ENCODE results near the gene ESPL1. TPM values are rescaled to one million over a fixed set of nuclear protein-coding genes. Genes with fewer than 3 reads are reported as not detected.

Gene ESPL1
- total RNA-seq, 2 donors from 2014 or later = 0.55 to 6.1 TPM

DNA sequence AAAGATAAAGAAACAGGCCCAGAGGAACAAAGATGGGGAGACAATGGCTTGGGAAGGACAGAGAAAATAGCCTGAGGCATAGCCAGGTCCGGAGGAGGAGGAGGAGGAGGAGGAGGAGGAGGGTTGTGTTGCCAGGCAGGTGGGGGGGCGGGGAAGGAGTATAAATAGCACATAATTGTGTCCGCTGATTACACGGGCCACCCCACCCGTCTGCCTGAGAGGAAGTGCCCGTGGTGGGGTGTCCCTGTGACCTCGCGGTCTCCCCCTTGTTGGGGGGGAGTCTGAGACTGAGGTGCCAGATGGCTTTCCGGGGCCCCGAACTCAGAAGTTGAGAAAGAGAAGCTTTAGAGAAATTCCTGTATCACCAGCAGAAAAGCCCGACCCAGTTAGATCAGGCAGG is 69.9 kb downstream of the ESPL1 start:
- WGBS = 23% methylated on average over 11 of the region's 11 CpGs
- Histone ChIP-seq H3K4me1 (replicated peaks) (no peaks in the 10 kb centered on the region), H3K27ac (no peak overlapping the region), H3K36me3 (no peaks in the 10 kb centered on the region), H3K27me3 (replicated peaks; ENCODE audit: insufficient read depth) (peaks cover 10% of the 10 kb centered on the region), H3K9me3 (no peaks in the 10 kb centered on the region), H3K4me3 (no peak overlapping the region)
- no peak for DNase-seq (ENCODE audit: low spot score)
- TF ChIP-seq, protein P1, sequence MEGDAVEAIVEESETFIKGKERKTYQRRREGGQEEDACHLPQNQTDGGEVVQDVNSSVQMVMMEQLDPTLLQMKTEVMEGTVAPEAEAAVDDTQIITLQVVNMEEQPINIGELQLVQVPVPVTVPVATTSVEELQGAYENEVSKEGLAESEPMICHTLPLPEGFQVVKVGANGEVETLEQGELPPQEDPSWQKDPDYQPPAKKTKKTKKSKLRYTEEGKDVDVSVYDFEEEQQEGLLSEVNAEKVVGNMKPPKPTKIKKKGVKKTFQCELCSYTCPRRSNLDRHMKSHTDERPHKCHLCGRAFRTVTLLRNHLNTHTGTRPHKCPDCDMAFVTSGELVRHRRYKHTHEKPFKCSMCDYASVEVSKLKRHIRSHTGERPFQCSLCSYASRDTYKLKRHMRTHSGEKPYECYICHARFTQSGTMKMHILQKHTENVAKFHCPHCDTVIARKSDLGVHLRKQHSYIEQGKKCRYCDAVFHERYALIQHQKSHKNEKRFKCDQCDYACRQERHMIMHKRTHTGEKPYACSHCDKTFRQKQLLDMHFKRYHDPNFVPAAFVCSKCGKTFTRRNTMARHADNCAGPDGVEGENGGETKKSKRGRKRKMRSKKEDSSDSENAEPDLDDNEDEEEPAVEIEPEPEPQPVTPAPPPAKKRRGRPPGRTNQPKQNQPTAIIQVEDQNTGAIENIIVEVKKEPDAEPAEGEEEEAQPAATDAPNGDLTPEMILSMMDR (IDR thresholded peaks at IDR 0.05) = no peak
- no peak for TF ChIP-seq POLR2AphosphoS5 (IDR thresholded peaks at IDR 0.05)
- TF ChIP-seq POLR2A (IDR thresholded peaks at IDR 0.05) = no peak
- intact Hi-C loops (cut with DNase I) = no loop called here

DNA sequence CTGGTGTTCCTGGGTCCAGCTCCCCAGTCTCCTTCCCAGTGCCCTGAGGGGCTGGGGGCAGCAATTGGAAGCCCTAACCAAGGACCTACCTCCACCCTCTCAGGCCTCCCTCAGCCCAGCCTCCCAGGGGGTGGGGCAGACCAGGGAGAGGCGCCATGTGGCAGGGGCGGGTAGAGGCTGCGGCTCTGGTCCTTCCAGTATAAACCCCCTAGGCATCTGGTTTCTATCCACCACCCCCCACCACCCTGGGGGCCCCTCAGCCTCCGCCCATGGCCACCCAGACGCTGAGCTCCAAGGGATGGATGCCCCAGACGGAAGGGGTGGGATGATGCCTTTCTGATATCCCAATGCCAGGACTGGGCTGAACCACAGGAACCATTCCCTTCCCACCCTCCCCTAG is 70.8 kb downstream of the ESPL1 start:
- peaks cover 10% of the 10 kb centered on the region for H3K27me3 ChIP-seq (replicated peaks; ENCODE audit: insufficient read depth)
- 27% methylated on average over 6 of the region's 6 CpGs for WGBS

DNA sequence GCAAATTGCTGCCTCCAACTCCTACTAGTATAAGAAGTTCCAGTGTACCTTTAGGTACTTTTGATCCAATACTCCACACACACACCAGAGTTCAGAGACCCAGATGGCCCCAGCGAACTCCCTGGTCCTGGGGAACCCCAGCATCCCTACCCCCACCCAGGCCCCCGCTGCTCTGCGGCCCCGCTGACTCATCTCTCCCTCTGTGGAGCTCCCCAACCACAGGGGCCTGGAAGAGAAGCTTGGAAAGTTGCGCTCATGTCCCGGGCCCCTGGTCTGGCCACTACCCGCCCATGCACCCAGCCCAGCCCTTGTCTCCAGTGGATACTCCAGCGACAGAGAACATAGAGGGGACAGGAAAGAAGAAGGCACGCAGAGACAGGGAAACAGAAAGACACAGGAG is 72.3 kb downstream of the ESPL1 start:
- Histone ChIP-seq H3K36me3 (no peaks in the 10 kb centered on the region), H3K4me1 (replicated peaks) (no peaks in the 10 kb centered on the region), H3K9me3 (no peaks in the 10 kb centered on the region), H3K27ac (no peak overlapping the region), H3K27me3 (replicated peaks; ENCODE audit: insufficient read depth) (peaks cover 10% of the 10 kb centered on the region), H3K4me3 (no peak overlapping the region)
- DNase-seq (ENCODE audit: low spot score) = no peak
- intact Hi-C loops (cut with DNase I) = no loop called here
- no peak for TF ChIP-seq POLR2A (IDR thresholded peaks at IDR 0.05)
- TF ChIP-seq, protein P1 (IDR thresholded peaks at IDR 0.05) = no peak
- TF ChIP-seq POLR2AphosphoS5 (IDR thresholded peaks at IDR 0.05) = no peak
- 86% methylated on average over 9 of the region's 9 CpGs for WGBS

More for the DNA sequence above, 70.8 kb downstream of the ESPL1 start:
- TF ChIP-seq, protein P1 (IDR thresholded peaks at IDR 0.05) = no peak
- TF ChIP-seq POLR2AphosphoS5 (IDR thresholded peaks at IDR 0.05) = no peak
- TF ChIP-seq POLR2A (IDR thresholded peaks at IDR 0.05) = no peak
- H3K36me3 ChIP-seq = no peaks in the 10 kb centered on the region
- no peaks in the 10 kb centered on the region for H3K4me1 ChIP-seq (replicated peaks)
- no peak for DNase-seq (ENCODE audit: low spot score)
- no peaks in the 10 kb centered on the region for H3K9me3 ChIP-seq
- no peak overlapping the region for H3K27ac ChIP-seq
- no peak overlapping the region for H3K4me3 ChIP-seq
- intact Hi-C loops (cut with DNase I) = no loop called here

Other genes starting within 250 kb of the ESPL1 start
- gene TNS2, start 218.2 kb upstream of the ESPL1 start, total RNA-seq = 100 to 1,000 TPM in 1 of 2 donors, 10 to 100 TPM in 1; 66.5 to 180 TPM
- 10 to 100 TPM; 38.7 to 54.4 TPM for gene SPRYD3, start 188.9 kb upstream of the ESPL1 start, total RNA-seq
- gene IGFBP6, start 170.6 kb upstream of the ESPL1 start, total RNA-seq = 100 to 1,000 TPM; 189 to 532 TPM
- under 1 TPM; 0.14 to 0.28 TPM for gene SOAT2, start 164.8 kb upstream of the ESPL1 start, total RNA-seq
- gene ZNF740, start 87.6 kb upstream of the ESPL1 start, total RNA-seq = 10 to 100 TPM; 17.0 to 19.1 TPM
- 10 to 100 TPM; 30.8 to 92.5 TPM for gene CSAD, start 87.4 kb upstream of the ESPL1 start, total RNA-seq
- gene ITGB7, start 61.0 kb upstream of the ESPL1 start, total RNA-seq = 1 to 10 TPM; 1.2 to 1.7 TPM
- 10 to 100 TPM; 28.9 to 30.4 TPM for gene RARG, start 36.1 kb upstream of the ESPL1 start, total RNA-seq
- gene PFDN5, start 27.2 kb downstream of the ESPL1 start, total RNA-seq = 100 to 1,000 TPM; 552 to 673 TPM
- gene MYG1, start 31.4 kb downstream of the ESPL1 start, total RNA-seq = 10 to 100 TPM; 48.1 to 75.4 TPM
- 10 to 100 TPM; 50.7 to 79.3 TPM for gene AAAS, start 53.3 kb downstream of the ESPL1 start, total RNA-seq
- gene SP7, start 68.1 kb downstream of the ESPL1 start, total RNA-seq = not detected
- gene SP1, start 111.9 kb downstream of the ESPL1 start, total RNA-seq = 10 to 100 TPM; 60.1 to 84.5 TPM
- 10 to 100 TPM in 1 of 2 donors, not detected in 1; 44.5 TPM for gene AMHR2, start 155.6 kb downstream of the ESPL1 start, total RNA-seq
- 100 to 1,000 TPM in 1 of 2 donors, 10 to 100 TPM in 1; 98.8 to 104 TPM for gene PRR13, start 173.4 kb downstream of the ESPL1 start, total RNA-seq
- 100 to 1,000 TPM; 322 to 534 TPM for gene PCBP2, start 183.8 kb downstream of the ESPL1 start, total RNA-seq
- gene MAP3K12, start 231.2 kb downstream of the ESPL1 start, total RNA-seq = 10 to 100 TPM in 1 of 2 donors, 1 to 10 TPM in 1; 4.3 to 30.9 TPM
- 10 to 100 TPM; 23.4 to 45.7 TPM for gene TARBP2, start 233.0 kb downstream of the ESPL1 start, total RNA-seq
- not detected for gene NPFF, start 239.2 kb downstream of the ESPL1 start, total RNA-seq

Measured in prostate gland (tissue), 2 donors.